ENCODE measurements around the gene ZNF341. TPM values are rescaled to one million over a fixed set of nuclear protein-coding genes. Genes with fewer than 3 reads are reported as not detected.

The ZNF341 gene
- total and polyA plus RNA-seq, 2 donors (not counting 1 experiment from before 2014, with no cell fraction given), result 9.1 to 10.9 TPM

GRCh38 chr20:33835615-33836172, 103.9 kb downstream of the ZNF341 start:
- H3K36me3 ChIP-seq (replicated peaks in 1 of 2; ENCODE audit: control extremely low read depth in 1 of 2, control insufficient read depth in 1 of 2, extremely low read depth in 1 of 2, insufficient read depth in 2 of 2, low read length in 1 of 2), result peaks cover 0 to 36% of the 10 kb centered on the region in 2 experiments
- H3K4me1 Mint-ChIP-seq, result peaks cover 65% of the 10 kb centered on the region
- H3K4me1 ChIP-seq (ENCODE audit: control insufficient read depth in 2 of 2, insufficient read depth in 2 of 2, low read length in 2 of 2), result peaks cover 31 to 42% of the 10 kb centered on the region in 2 donors
- ATAC-seq (ENCODE audit: low read depth), result no peak
- peaks cover 100% of the 10 kb centered on the region for H3K79me2 ChIP-seq (ENCODE audit: control insufficient read depth, insufficient read depth, low read length)
- no peak overlapping the region for H3K4me3 Mint-ChIP-seq
- H3K27ac ChIP-seq (ENCODE audit: low read length in 2 of 2), result no peak overlapping the region
- ChIA-PET CTCF (interaction anchor here (1.5 kb wide), 1 partner anchor 11 kb away, joined by 3 read pairs; no protein-coding TSS in a partner anchor), POLR2A (no interaction called here)
- intact Hi-C loops (cut with micrococcal nuclease), result no loop called here
- H3K9me3 Mint-ChIP-seq (ENCODE audit: insufficient read depth), result no peaks in the 10 kb centered on the region
- TF ChIP-seq EZH2 (IDR thresholded peaks at IDR 0.05; ENCODE audit: borderline replicate concordance, insufficient read depth, low read depth, low read length, poor library complexity, severe bottlenecking) (no peak), CTCF (IDR thresholded peaks at IDR 0.05) (no peak)
- no peak overlapping the region for H3K4me2 ChIP-seq (replicated peaks; ENCODE audit: low read depth, low read length, poor library complexity, severe bottlenecking)
- no peak for DNase-seq
- H3K27me3 Mint-ChIP-seq, result no peaks in the 10 kb centered on the region
- no peaks in the 10 kb centered on the region for H3K9me3 ChIP-seq (ENCODE audit: control extremely low read depth in 1 of 3, control insufficient read depth in 2 of 3, insufficient read depth in 1 of 3, low read length in 2 of 3)
- H4K20me1 ChIP-seq (ENCODE audit: control insufficient read depth, insufficient read depth, low read length, poor library complexity, severe bottlenecking), result peaks cover 89% of the 10 kb centered on the region
- no peaks in the 10 kb centered on the region for H3K27me3 ChIP-seq (replicated peaks in 1 of 4; ENCODE audit: control extremely low read depth in 1 of 4, control insufficient read depth in 3 of 4, insufficient read depth in 4 of 4, low read length in 3 of 4)
- H3K4me3 ChIP-seq (ENCODE audit: control extremely low read depth in 1 of 5, extremely low read depth in 1 of 5, insufficient read depth in 1 of 5, low read depth in 2 of 5, low read length in 4 of 5), result no peak overlapping the region
- H2AFZ ChIP-seq (ENCODE audit: insufficient read depth, low read depth, low read length, poor library complexity, severe bottlenecking), result no peak overlapping the region
- WGBS (ENCODE audit: insufficient coverage), result 100% methylated on average over 3 of the region's 9 CpGs
- H3K9ac ChIP-seq (ENCODE audit: low read length), result no peak overlapping the region
- H3K27ac Mint-ChIP-seq, result no peak overlapping the region

DNA sequence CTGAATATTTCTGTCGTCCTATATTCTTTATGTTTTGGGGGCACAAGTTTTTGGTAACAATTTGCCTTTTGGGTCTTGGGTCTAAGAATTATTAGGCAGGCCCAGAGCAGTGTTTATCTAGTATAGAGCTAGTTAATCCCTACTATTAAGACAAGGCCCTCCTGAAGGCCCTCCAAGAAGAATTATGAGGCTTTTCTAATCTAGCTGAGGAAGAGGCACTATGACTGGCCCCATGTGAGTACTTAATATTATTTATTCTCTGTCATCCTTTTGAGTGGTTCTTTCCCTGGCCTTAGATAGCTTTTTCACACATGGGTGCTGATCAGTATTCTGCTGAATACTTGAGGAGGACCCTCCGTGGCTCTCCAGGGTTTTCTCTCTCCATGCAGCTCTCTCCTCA, 104.5 kb downstream of the ZNF341 start:
- ChIA-PET CTCF (interaction anchor here (1.4 to 1.5 kb wide), 2 partner anchors 11 to 233 kb away, joined by 3 read pairs; no protein-coding TSS in a partner anchor), POLR2A (no interaction called here)
- Mint-ChIP-seq H3K9me3 (ENCODE audit: insufficient read depth) (no peaks in the 10 kb centered on the region), H3K4me1 (peaks cover 71% of the 10 kb centered on the region), H3K4me3 (no peak overlapping the region), H3K27ac (no peak overlapping the region), H3K27me3 (no peaks in the 10 kb centered on the region)
- Histone ChIP-seq H3K36me3 (replicated peaks in 1 of 2; ENCODE audit: control extremely low read depth in 1 of 2, control insufficient read depth in 1 of 2, extremely low read depth in 1 of 2, insufficient read depth in 2 of 2, low read length in 1 of 2) (peaks cover 0 to 36% of the 10 kb centered on the region in 2 experiments), H3K9ac (ENCODE audit: low read length) (no peak overlapping the region), H3K4me1 (ENCODE audit: control insufficient read depth in 2 of 2, insufficient read depth in 2 of 2, low read length in 2 of 2) (peaks cover 33 to 48% of the 10 kb centered on the region in 2 donors), H3K27ac (ENCODE audit: low read length in 2 of 2) (no peak overlapping the region), H3K79me2 (ENCODE audit: control insufficient read depth, insufficient read depth, low read length) (peaks cover 100% of the 10 kb centered on the region), H4K20me1 (ENCODE audit: control insufficient read depth, insufficient read depth, low read length, poor library complexity, severe bottlenecking) (peaks cover 91% of the 10 kb centered on the region), H2AFZ (ENCODE audit: insufficient read depth, low read depth, low read length, poor library complexity, severe bottlenecking) (no peak overlapping the region), H3K9me3 (ENCODE audit: control extremely low read depth in 1 of 3, control insufficient read depth in 2 of 3, insufficient read depth in 1 of 3, low read length in 2 of 3) (no peaks in the 10 kb centered on the region), H3K27me3 (replicated peaks in 1 of 4; ENCODE audit: control extremely low read depth in 1 of 4, control insufficient read depth in 3 of 4, insufficient read depth in 4 of 4, low read length in 3 of 4) (no peaks in the 10 kb centered on the region), H3K4me2 (replicated peaks; ENCODE audit: low read depth, low read length, poor library complexity, severe bottlenecking) (no peak overlapping the region), H3K4me3 (ENCODE audit: control extremely low read depth in 1 of 5, extremely low read depth in 1 of 5, insufficient read depth in 1 of 5, low read depth in 2 of 5, low read length in 4 of 5) (no peak overlapping the region)
- intact Hi-C loops (cut with micrococcal nuclease), result no loop called here
- no peak for DNase-seq
- ATAC-seq (ENCODE audit: low read depth), result no peak
- TF ChIP-seq EZH2 (IDR thresholded peaks at IDR 0.05; ENCODE audit: borderline replicate concordance, insufficient read depth, low read depth, low read length, poor library complexity, severe bottlenecking) (no peak), CTCF (IDR thresholded peaks at IDR 0.05) (no peak)
- 100% methylated on average over 2 of the region's 2 CpGs for WGBS (ENCODE audit: insufficient coverage)
